WI38 (cell line): ENCODE results near the gene MIS18BP1.

ENCODE experiments used
- H3K4me3 ChIP-seq: 2 replicates; pipeline ENCODE4 v1.5.1; 2011; ENCODE audit warnings: low read depth, mild to moderate bottlenecking, control low read depth, low read length
- TF ChIP-seq, protein P1 (sequence below): IDR thresholded peaks from 2 replicates; pipeline ENCODE4 v1.5.1; 2012; ENCODE audit warnings: low read depth, mild to moderate bottlenecking, control low read depth, low read length

Gene MIS18BP1

DNA sequence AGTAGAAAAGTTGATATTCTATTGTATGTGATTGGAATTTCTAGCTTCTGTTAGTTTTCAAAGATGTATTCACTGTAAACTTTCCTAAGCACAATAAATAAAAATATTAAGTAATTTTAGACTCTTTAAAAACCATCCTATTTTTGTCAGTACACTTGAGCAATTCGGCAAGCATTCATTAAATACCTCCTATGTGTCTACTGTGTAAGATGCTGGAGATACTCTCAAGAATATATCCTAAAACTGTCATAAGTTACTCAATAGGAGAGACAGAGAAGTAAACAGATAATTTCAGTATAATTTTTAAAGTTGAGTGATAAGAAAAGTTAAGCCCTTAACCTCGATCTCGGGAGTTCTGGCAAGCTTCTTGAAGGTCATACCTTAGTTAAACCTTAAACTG, 71.2 kb downstream of the MIS18BP1 start:
- H3K4me3 ChIP-seq: no peak overlapping the region
- TF ChIP-seq, protein P1, sequence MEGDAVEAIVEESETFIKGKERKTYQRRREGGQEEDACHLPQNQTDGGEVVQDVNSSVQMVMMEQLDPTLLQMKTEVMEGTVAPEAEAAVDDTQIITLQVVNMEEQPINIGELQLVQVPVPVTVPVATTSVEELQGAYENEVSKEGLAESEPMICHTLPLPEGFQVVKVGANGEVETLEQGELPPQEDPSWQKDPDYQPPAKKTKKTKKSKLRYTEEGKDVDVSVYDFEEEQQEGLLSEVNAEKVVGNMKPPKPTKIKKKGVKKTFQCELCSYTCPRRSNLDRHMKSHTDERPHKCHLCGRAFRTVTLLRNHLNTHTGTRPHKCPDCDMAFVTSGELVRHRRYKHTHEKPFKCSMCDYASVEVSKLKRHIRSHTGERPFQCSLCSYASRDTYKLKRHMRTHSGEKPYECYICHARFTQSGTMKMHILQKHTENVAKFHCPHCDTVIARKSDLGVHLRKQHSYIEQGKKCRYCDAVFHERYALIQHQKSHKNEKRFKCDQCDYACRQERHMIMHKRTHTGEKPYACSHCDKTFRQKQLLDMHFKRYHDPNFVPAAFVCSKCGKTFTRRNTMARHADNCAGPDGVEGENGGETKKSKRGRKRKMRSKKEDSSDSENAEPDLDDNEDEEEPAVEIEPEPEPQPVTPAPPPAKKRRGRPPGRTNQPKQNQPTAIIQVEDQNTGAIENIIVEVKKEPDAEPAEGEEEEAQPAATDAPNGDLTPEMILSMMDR: no peak

DNA sequence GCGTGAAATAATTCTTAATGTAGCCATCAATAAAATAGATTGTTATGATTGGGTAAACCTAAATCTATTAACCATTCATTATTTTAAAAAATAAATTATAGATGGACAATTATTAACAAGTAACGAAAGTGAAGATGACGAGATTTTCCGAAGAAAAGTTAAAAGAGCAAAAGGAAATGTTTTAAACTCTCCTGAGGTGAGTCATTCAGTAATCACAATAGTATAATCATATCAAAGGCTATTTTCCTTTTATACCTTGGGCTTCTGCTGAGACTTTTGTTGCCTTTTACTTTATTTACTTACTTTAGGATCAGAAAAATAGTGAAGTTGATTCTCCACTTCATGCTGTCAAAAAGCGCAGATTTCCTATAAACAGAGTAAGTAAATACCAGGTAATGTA, 71.7 kb downstream of the MIS18BP1 start:
- TF ChIP-seq, protein P1: no peak
- H3K4me3 ChIP-seq: no peak overlapping the region

GRCh38 chr14:45177076-45177475, 75.9 kb downstream of the MIS18BP1 start:
- TF ChIP-seq, protein P1: no peak
- H3K4me3 ChIP-seq: no peak overlapping the region

GRCh38 chr14:45169906-45170305, 83.1 kb downstream of the MIS18BP1 start:
- H3K4me3 ChIP-seq: no peak overlapping the region
- TF ChIP-seq, protein P1: no peak

DNA sequence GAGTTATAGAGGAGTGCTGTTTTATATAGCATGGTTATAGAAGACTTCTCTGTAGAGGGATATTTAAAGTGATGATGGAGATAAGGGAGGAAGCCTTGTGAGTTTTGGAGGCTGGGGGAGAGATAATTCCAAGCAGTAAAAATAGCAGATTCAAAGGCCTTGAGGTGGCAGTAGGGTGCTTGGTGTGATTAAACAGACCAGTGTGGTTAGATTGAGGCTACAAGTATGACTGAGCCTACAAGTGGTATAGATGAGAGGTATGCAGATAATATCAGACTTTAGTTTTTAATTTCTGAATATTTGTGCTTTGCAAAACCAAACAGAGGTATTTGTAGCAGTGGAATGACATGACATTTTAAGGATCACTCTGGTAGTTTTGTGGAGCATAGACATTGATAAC, 96.9 kb downstream of the MIS18BP1 start:
- TF ChIP-seq, protein P1: no peak
- H3K4me3 ChIP-seq: no peak overlapping the region
